ENCODE measurements around the gene SMPD4.
"Not testable (repeated sequence)": the region's sequence is repeated elsewhere in the genome, so short reads cannot be mapped to it uniquely, and the experiment has no call there.

Gene SMPD4, protein sequence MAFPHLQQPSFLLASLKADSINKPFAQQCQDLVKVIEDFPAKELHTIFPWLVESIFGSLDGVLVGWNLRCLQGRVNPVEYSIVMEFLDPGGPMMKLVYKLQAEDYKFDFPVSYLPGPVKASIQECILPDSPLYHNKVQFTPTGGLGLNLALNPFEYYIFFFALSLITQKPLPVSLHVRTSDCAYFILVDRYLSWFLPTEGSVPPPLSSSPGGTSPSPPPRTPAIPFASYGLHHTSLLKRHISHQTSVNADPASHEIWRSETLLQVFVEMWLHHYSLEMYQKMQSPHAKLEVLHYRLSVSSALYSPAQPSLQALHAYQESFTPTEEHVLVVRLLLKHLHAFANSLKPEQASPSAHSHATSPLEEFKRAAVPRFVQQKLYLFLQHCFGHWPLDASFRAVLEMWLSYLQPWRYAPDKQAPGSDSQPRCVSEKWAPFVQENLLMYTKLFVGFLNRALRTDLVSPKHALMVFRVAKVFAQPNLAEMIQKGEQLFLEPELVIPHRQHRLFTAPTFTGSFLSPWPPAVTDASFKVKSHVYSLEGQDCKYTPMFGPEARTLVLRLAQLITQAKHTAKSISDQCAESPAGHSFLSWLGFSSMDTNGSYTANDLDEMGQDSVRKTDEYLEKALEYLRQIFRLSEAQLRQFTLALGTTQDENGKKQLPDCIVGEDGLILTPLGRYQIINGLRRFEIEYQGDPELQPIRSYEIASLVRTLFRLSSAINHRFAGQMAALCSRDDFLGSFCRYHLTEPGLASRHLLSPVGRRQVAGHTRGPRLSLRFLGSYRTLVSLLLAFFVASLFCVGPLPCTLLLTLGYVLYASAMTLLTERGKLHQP

GRCh38 chr2:130181325-130181879 lies at the start of gene SMPD4:
TSS of gene SMPD4 (minus strand) at chr2:130181602. CDS start at chr2:130176592, 5,010 bp downstream.
- peak; percentile 94 for DNase-seq

DNA sequence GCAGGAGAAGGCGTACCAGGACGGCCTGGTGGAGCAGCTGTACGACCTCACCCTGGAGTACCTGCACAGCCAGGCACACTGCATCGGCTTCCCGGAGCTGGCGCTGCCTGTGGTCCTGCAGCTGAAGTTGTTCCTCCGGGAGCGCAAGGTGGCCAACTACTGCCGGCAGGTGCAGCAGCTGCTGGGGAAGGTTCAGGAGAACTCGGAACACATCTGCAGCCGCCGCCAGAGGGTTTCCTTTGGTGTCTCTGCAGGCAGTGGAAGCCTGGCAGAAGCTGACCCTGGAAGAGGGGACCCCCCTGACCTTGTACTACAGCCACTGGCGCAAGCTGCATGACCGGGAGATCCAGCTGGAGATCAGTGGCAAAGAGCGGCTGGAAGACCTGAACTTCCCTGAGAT lies 49.5 kb upstream of the SMPD4 start:
- not testable (repeated sequence) for DNase-seq

- not testable (repeated sequence) for DNase-seq
Measured at GRCh38 chr2:130230376-130230775, 49.0 kb upstream of the SMPD4 start.

GRCh38 chr2:130229161-130229510 lies 47.7 kb upstream of the SMPD4 start:
- DNase-seq, result not testable (repeated sequence)

GRCh38 chr2:130228467-130229160 lies 47.2 kb upstream of the SMPD4 start:
- DNase-seq, result not testable (repeated sequence)

GRCh38 chr2:130228005-130228404 lies 46.6 kb upstream of the SMPD4 start:
- DNase-seq, result not testable (repeated sequence)

DNA sequence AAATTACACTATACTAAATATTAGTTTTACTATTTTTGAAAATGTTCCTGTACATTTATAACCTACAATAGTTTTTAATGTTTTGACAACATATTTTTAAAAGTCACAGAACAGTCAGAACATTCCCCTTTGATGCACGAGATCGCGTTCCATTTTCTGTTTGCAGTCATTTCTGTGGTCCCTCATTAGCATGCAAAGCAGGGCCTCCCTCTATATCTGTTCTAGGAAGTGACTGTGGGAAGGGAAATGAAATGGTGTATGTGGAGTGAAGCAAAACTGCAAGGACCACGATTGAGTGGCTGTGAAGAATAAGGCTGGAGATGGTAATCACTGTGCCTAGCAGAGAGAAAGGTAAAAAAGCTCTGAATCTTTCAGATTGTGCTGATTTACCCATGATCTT lies 41.1 kb upstream of the SMPD4 start:
- not testable (repeated sequence) for DNase-seq

DNA sequence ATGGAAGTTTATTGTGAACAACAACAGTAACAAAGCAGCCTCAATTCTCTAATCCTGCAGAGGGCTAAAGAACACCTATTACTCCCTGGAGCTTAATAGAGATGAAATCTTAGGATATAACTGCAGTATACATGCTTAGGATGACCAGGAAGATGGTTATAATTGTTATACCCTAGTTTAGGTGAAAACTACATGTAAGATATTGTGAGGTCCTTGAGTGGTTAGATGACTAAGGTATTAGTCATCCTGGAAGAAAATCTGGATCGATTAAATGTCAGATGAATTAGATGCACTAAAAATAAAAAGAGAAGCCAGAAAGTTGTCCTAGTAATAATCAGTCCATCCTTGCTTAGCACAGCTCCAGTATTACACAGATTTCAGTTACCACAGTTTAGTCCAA lies 39.1 kb upstream of the SMPD4 start:
- DNase-seq, result not testable (repeated sequence)

DNA sequence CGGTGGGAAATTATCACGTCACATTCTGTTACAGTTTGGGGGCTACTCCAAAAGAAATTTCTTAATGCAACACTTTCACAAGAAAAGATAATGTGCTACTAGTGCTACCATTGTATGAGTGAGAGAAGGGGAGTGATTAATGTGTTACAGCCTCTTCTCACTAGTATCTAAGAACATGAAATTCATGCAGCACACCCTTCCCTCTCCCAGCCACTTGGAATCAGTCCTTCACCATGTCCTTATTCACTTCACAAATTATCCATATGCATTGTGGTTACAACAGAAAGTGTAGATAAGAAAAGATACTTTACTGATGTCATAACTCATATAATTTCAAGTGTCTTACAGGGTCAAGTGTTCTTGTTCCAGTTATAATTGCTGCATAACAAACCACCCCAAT lies 37.7 kb upstream of the SMPD4 start:
- not testable (repeated sequence) for DNase-seq

DNA sequence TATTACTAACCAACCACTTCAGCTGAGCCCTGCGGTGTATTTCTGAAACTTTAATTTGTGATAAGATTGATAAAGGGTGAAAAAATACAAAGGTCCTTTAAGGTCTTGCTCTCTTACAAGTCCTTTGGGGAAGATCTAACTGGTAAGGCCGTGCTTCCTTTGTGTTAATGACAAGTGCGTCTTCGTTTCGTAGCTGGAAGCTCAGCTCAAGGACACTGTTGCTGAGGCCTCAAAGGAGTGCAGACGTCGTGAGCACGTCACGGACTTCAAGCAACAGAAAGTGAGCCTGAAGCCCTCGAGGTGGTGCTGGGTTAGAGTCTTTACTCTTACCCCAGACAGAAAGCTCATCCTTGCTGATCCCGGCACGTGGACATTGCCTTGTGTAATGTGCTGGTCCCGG lies 25.6 kb upstream of the SMPD4 start:
- not testable (repeated sequence) for DNase-seq

DNA sequence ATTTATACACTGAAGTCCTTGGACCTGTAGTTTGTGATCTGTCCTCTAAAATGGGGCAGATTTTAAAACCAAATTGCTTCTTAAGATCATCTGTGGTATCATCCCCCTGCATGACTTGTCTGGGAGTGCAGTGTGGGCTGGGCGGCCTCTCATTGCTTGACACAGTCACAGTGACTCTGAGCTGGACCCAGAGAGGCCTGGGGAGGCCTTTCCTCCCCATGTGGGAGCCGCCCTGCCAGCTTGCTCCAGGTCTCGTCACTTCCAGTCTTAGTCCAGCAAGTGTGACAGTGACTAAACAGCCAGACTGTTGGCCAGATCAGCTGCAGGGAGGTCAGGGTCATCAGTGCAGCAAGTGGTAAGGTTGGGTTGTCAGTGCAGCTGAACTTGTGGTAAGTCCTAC lies 21.7 kb upstream of the SMPD4 start:
- not testable (repeated sequence) for DNase-seq

GRCh38 chr2:130202518-130202917 lies 21.1 kb upstream of the SMPD4 start:
- DNase-seq, result not testable (repeated sequence)

- no peak for DNase-seq
Measured at GRCh38 chr2:130198343-130198742, 16.9 kb upstream of the SMPD4 start, which contains the start of gene TUBA3E. TSS of gene TUBA3E (minus strand) at chr2:130198439. CDS start at chr2:130198360, 79 bp downstream.

GRCh38 chr2:130196052-130196451 lies 14.7 kb upstream of the SMPD4 start:
- DNase-seq, result not testable (repeated sequence)

GRCh38 chr2:130195089-130195635 lies 13.8 kb upstream of the SMPD4 start:
- not testable (repeated sequence) for DNase-seq

GRCh38 chr2:130193824-130194223 lies 12.4 kb upstream of the SMPD4 start:
- not testable (repeated sequence) for DNase-seq

GRCh38 chr2:130192451-130192850 lies 11.0 kb upstream of the SMPD4 start:
- DNase-seq, result not testable (repeated sequence)

GRCh38 chr2:130191319-130191718 lies 9.9 kb upstream of the SMPD4 start:
- DNase-seq, result not testable (repeated sequence)

DNA sequence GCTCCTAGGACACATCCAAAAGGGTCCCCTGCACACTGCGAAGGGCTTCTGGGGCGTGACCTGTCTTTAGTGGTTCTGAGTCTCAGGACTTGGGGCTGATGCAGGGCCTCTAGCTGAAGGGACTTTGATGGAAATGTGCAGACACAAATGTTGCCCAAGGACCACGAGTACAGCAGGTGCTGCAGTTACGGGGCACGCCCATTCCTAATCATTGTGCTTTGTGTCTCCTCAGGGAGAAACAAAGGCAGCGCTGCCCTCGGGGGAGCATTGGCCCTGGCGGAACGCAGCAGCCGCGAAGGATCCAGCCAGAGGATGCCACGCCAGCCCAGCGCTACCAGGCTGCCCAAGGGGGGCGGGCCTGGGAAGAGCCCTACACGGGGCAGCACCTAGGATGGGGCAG lies 8.8 kb upstream of the SMPD4 start:
- DNase-seq, result no peak

GRCh38 chr2:130188958-130189357 lies 7.6 kb upstream of the SMPD4 start:
- not testable (repeated sequence) for DNase-seq

DNA sequence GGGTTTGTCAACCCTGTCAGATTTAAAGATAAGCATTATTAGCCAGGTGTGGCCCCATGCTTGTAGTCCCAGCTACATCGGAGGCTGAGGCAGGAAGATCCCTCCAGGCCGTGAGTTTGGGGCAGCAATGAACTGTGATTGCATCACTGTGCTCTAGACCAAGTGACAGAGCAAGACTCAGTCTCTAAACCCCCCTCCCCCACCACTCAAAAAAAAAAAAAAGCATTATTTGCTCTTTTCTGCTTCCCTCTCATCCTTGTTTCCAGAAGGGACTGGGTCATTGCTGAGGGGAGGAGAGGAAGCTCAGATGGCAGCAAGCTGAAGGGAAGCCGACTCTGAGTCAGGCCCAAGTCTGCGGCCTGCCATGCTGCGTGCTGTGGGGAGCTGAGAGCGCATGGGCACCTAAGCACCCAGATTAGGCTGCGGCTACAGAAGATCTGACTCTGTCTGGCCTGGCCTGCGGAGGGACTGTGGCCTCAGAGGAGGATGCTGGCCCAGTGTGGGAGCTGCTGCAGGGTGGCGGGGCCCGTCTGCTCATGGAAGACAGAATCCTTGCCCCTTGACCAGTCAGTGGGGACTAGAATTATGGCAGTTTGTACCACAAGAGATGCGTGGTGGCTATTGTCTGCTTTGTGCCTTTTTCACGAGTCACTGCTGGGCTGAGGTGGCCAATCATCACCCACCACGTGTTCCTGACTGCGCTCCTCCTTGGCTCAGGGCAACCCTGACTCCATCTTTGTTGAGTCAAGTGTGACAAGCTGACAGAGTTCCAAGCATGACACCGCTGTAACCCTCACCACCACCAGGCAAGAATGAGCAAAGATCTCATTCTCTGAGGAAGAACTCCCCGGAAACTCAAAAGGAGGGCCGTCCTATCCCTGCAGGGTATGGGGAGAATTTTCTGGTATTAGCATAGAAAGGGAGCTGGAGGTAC lies 6.7 kb upstream of the SMPD4 start:
- not testable (repeated sequence) for DNase-seq
